Measurements from ENCODE around the gene ZFP36L2.

ZFP36L2 gene

GRCh38 chr2:43174368-43174916 lies 52.0 kb downstream of the ZFP36L2 start:
- TF ChIP-seq POLR2A (IDR thresholded peaks at IDR 0.05; ENCODE audit: low read depth, low read length), result no peak
- FAIRE-seq (no peak), DNase-seq (ENCODE audit: insufficient read length, low spot score) (no peak)

All from H54 (cell line).